HepG2 (cell line): ENCODE data around the gene TFEB. TPM values are rescaled to one million over a fixed set of nuclear protein-coding genes. Genes with fewer than 3 reads are reported as not detected.

ENCODE experiments used
- ATM ChIP-seq: fragments of 450-650 bp; IDR thresholded peaks from 2 replicates; pipeline ENCODE4 v1.7.1; 2017; ENCODE audit warnings: mild to moderate bottlenecking, borderline replicate concordance
- EP300 ChIP-seq, 3 experiments: sonication (generic) in 1 of 3; formaldehyde crosslinking in 1 of 3; IDR thresholded peaks; 2 replicates each; pipeline versions ENCODE4 v1.5.1 to v1.6.1; 2011 to 2020; ENCODE audit warnings: low read depth in 2 of 3, low read length in 2 of 3, borderline replicate concordance in 1 of 3, improper control_type of control experiment in 1 of 3, mild to moderate bottlenecking in 1 of 3, missing genetic modification reagents in 1 of 3, moderate library complexity in 1 of 3
- FOXC1 ChIP-seq: sonication (generic); formaldehyde crosslinking; IDR thresholded peaks from 2 replicates; pipeline ENCODE4 v1.8.0; 2022; ENCODE audit warnings: mild to moderate bottlenecking, missing genetic modification reagents, borderline replicate concordance
- FOXJ3 ChIP-seq: sonication (generic); formaldehyde crosslinking; IDR thresholded peaks from 2 replicates; pipeline ENCODE4 v1.4.0; 2020; ENCODE audit warnings: missing genetic modification reagents, mild to moderate bottlenecking, borderline replicate concordance
- KDM6A ChIP-seq: IDR thresholded peaks from 2 replicates; pipeline ENCODE4 v1.6.1; 2016; ENCODE audit warnings: low read depth
- PHF21A ChIP-seq: sonication (generic); formaldehyde crosslinking; IDR thresholded peaks from 2 replicates; pipeline ENCODE4 v1.5.0; 2020; ENCODE audit warnings: mild to moderate bottlenecking, missing genetic modification reagents
- SOX6 ChIP-seq, 2 experiments: fragments of 450-650 bp in 1 of 2; sonication (generic) in 1 of 2; formaldehyde crosslinking in 1 of 2; IDR thresholded peaks; 2 replicates each; pipeline versions ENCODE4 v1.4.0 to v1.6.1; 2017 to 2020; ENCODE audit warnings: antibody characterized with exemption in 1 of 2, mild to moderate bottlenecking in 1 of 2, missing genetic modification reagents in 1 of 2
- TBX2 ChIP-seq: sonication (generic); formaldehyde crosslinking; IDR thresholded peaks from 2 replicates; pipeline ENCODE4 v1.5.0; 2020; ENCODE audit warnings: missing genetic modification reagents, mild to moderate bottlenecking, borderline replicate concordance
- TEAD3 ChIP-seq: optimal IDR thresholded peaks from 2 replicates; pipeline ENCODE3; 2016; ENCODE audit warnings: borderline replicate concordance
- ZNF556 ChIP-seq: sonication (generic); formaldehyde crosslinking; IDR thresholded peaks from 2 replicates; pipeline ENCODE4 v1.4.0; 2020; ENCODE audit warnings: mild to moderate bottlenecking, missing genetic modification reagents, borderline replicate concordance
- ZNF605 ChIP-seq: sonication (generic); formaldehyde crosslinking; IDR thresholded peaks from 2 replicates; pipeline ENCODE4 v1.8.0; 2022; ENCODE audit warnings: mild to moderate bottlenecking, missing genetic modification reagents
- ZNF879 ChIP-seq: sonication (generic); formaldehyde crosslinking; IDR thresholded peaks from 2 replicates; pipeline ENCODE4 v1.8.1; 2023; ENCODE audit warnings: missing genetic modification reagents
- polyA plus RNA-seq, 8 experiments: library from polyadenylated mRNA; depleted of rRNA in 3 of 8; stranded (reverse) in 7 of 8; unstranded in 1 of 8; fragments of >200 nt; fragmentation: Illumina TruSeq in 4 of 8; extraction: Trizol in 4 of 8; gene quantifications; 2 replicates each; pipeline versions ENCODE4 v1.2.1 to v1.2.3, GENCODE V29; 2011 to 2016; ENCODE audit warnings: low read depth in 4 of 8, missing spikeins in 1 of 8, mixed read lengths in 1 of 8; ENCODE audit not compliant: insufficient read depth in 1 of 8
- total RNA-seq, 5 experiments: library from RNA; depleted of rRNA; stranded (reverse); fragments of >200 nt; fragmentation: Illumina TruSeq; extraction: Trizol; gene quantifications; 2 replicates each; pipeline ENCODE4 v1.2.3, GENCODE V29; 2016; ENCODE audit warnings: low read depth in 1 of 5
- TF ChIP-seq, protein P1 (sequence below): IDR thresholded peaks from 2 replicates; pipeline ENCODE4 v1.6.1; 2012; ENCODE audit warnings: inconsistent platforms
- TF ChIP-seq, protein P2 (sequence below): sonication (generic); formaldehyde crosslinking; IDR thresholded peaks from 2 replicates; pipeline ENCODE4 v1.5.0; 2020; ENCODE audit warnings: mild to moderate bottlenecking, missing genetic modification reagents, borderline replicate concordance
- TF ChIP-seq, protein P3 (sequence below): IDR thresholded peaks from 2 replicates; pipeline ENCODE4 v1.4.0; 2020; ENCODE audit warnings: mild to moderate bottlenecking, missing genetic modification reagents
- TF ChIP-seq, protein P4 (sequence below): sonication (generic); formaldehyde crosslinking; conservative IDR thresholded peaks from 2 replicates; pipeline ENCODE4 v1.8.1; 2023; ENCODE audit warnings: missing genetic modification reagents
- TF ChIP-seq, protein P5 (sequence below): sonication (generic); formaldehyde crosslinking; IDR thresholded peaks from 2 replicates; pipeline ENCODE4 v1.4.0; 2020; ENCODE audit warnings: missing genetic modification reagents, mild to moderate bottlenecking, borderline replicate concordance

Gene TFEB
- total and polyA plus RNA-seq, 2 of the 13 experiments (the other 11 are each of a cell fraction or from before 2014, with no cell fraction given), result 13.3 to 18.7 TPM

DNA sequence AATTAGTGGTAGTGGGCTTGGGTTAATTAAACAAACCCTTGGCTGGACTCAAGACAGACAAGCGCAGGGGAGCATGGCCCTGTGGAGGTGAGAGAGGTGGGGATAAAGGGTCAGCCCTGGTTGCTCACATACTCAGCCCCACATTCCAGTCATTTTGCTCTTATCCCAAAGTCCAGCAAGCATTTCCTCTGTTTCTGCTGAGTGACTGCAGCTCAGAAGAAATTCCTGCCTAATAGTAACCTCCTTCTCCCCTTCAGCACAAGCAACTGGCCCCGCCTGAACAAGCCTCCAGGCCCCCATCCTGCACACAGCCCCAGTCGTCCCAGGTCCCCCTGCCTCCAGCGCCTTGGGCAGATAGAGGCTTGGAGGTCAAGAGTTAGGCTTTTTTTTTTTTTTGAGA is 3.6 kb upstream of the TFEB start (continued):
- TF ChIP-seq, protein P1, sequence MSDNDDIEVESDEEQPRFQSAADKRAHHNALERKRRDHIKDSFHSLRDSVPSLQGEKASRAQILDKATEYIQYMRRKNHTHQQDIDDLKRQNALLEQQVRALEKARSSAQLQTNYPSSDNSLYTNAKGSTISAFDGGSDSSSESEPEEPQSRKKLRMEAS, result 0 out of 2 replicates have a peak, but pooled peaks have one; percentile 12
- TF ChIP-seq, protein P2, sequence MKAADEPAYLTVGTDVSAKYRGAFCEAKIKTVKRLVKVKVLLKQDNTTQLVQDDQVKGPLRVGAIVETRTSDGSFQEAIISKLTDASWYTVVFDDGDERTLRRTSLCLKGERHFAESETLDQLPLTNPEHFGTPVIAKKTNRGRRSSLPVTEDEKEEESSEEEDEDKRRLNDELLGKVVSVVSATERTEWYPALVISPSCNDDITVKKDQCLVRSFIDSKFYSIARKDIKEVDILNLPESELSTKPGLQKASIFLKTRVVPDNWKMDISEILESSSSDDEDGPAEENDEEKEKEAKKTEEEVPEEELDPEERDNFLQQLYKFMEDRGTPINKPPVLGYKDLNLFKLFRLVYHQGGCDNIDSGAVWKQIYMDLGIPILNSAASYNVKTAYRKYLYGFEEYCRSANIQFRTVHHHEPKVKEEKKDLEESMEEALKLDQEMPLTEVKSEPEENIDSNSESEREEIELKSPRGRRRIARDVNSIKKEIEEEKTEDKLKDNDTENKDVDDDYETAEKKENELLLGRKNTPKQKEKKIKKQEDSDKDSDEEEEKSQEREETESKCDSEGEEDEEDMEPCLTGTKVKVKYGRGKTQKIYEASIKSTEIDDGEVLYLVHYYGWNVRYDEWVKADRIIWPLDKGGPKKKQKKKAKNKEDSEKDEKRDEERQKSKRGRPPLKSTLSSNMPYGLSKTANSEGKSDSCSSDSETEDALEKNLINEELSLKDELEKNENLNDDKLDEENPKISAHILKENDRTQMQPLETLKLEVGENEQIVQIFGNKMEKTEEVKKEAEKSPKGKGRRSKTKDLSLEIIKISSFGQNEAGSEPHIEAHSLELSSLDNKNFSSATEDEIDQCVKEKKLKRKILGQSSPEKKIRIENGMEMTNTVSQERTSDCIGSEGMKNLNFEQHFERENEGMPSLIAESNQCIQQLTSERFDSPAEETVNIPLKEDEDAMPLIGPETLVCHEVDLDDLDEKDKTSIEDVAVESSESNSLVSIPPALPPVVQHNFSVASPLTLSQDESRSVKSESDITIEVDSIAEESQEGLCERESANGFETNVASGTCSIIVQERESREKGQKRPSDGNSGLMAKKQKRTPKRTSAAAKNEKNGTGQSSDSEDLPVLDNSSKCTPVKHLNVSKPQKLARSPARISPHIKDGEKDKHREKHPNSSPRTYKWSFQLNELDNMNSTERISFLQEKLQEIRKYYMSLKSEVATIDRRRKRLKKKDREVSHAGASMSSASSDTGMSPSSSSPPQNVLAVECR (CRISPR knock-in tag), result peak; percentile 47; the same call in 1 of the 2 replicates
- TF ChIP-seq EP300 (IDR thresholded peaks at IDR 0.05; ENCODE audit: low read depth in 2 of 2, low read length in 2 of 2) (peak in 1 of 2 experiments; percentile 50; a peak in 1 of 4 replicates), EP300 (CRISPR knock-in tag; IDR thresholded peaks at IDR 0.05; ENCODE audit: borderline replicate concordance) (no peak), FOXJ3 (no peak), ZNF879 (no peak), SOX6 (IDR thresholded peaks at IDR 0.05) (no peak), SOX6 (CRISPR knock-in tag; IDR thresholded peaks at IDR 0.05) (peak; percentile 32; the same call in 1 of the 2 replicates), PHF21A (CRISPR knock-in tag) (0 out of 2 replicates have a peak, but pooled peaks have one; percentile 55), TBX2 (CRISPR knock-in tag) (no peak), ZNF605 (CRISPR knock-in tag) (peak; percentile 46; the same call in 1 of the 2 replicates), FOXC1 (CRISPR knock-in tag) (peak; percentile 49; the same call in 1 of the 2 replicates), KDM6A (CRISPR knock-in tag) (no peak), ZNF556 (CRISPR knock-in tag) (peak; percentile 21; the same call in 1 of the 2 replicates), TEAD3 (peak; percentile 92), ATM (no peak)
- TF ChIP-seq, protein P3, sequence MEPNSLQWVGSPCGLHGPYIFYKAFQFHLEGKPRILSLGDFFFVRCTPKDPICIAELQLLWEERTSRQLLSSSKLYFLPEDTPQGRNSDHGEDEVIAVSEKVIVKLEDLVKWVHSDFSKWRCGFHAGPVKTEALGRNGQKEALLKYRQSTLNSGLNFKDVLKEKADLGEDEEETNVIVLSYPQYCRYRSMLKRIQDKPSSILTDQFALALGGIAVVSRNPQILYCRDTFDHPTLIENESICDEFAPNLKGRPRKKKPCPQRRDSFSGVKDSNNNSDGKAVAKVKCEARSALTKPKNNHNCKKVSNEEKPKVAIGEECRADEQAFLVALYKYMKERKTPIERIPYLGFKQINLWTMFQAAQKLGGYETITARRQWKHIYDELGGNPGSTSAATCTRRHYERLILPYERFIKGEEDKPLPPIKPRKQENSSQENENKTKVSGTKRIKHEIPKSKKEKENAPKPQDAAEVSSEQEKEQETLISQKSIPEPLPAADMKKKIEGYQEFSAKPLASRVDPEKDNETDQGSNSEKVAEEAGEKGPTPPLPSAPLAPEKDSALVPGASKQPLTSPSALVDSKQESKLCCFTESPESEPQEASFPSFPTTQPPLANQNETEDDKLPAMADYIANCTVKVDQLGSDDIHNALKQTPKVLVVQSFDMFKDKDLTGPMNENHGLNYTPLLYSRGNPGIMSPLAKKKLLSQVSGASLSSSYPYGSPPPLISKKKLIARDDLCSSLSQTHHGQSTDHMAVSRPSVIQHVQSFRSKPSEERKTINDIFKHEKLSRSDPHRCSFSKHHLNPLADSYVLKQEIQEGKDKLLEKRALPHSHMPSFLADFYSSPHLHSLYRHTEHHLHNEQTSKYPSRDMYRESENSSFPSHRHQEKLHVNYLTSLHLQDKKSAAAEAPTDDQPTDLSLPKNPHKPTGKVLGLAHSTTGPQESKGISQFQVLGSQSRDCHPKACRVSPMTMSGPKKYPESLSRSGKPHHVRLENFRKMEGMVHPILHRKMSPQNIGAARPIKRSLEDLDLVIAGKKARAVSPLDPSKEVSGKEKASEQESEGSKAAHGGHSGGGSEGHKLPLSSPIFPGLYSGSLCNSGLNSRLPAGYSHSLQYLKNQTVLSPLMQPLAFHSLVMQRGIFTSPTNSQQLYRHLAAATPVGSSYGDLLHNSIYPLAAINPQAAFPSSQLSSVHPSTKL (CRISPR knock-in tag), result 0 out of 2 replicates have a peak, but pooled peaks have one; percentile 8
- TF ChIP-seq, protein P4, sequence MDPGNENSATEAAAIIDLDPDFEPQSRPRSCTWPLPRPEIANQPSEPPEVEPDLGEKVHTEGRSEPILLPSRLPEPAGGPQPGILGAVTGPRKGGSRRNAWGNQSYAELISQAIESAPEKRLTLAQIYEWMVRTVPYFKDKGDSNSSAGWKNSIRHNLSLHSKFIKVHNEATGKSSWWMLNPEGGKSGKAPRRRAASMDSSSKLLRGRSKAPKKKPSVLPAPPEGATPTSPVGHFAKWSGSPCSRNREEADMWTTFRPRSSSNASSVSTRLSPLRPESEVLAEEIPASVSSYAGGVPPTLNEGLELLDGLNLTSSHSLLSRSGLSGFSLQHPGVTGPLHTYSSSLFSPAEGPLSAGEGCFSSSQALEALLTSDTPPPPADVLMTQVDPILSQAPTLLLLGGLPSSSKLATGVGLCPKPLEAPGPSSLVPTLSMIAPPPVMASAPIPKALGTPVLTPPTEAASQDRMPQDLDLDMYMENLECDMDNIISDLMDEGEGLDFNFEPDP, result 0 out of 2 replicates have a peak, but pooled peaks have one; percentile 41
- TF ChIP-seq, protein P5, sequence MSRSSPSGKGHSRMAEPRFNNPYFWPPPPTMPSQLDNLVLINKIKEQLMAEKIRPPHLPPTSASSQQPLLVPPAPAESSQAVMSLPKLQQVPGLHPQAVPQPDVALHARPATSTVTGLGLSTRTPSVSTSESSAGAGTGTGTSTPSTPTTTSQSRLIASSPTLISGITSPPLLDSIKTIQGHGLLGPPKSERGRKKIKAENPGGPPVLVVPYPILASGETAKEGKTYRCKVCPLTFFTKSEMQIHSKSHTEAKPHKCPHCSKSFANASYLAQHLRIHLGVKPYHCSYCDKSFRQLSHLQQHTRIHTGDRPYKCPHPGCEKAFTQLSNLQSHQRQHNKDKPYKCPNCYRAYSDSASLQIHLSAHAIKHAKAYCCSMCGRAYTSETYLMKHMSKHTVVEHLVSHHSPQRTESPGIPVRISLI (CRISPR knock-in tag), result peak; percentile 45; the same call in 1 of the 2 replicates
